ENCODE data around the gene MEIS1.
"Not testable (repeated sequence)": the region's sequence is repeated elsewhere in the genome, so short reads cannot be mapped to it uniquely, and the experiment has no call there.

Gene MEIS1

GRCh38 chr2:66434679-66435548 lies at the start of gene MEIS1:
TSS of gene MEIS1 (plus strand) at chr2:66435125. CDS start at chr2:66435857, 732 bp downstream.
- DNase-seq: peak; percentile 82

- DNase-seq: no peak
These were observed 47.7 kb upstream of the MEIS1 start for GRCh38 chr2:66387016-66387753.

- DNase-seq: peak; percentile 0
These were observed 45.2 kb upstream of the MEIS1 start for GRCh38 chr2:66389651-66390131.

GRCh38 chr2:66390152-66390551 lies 44.8 kb upstream of the MEIS1 start:
- DNase-seq: no peak

- DNase-seq: no peak
These were observed 44.1 kb upstream of the MEIS1 start for GRCh38 chr2:66390811-66391210.

GRCh38 chr2:66391240-66391639 lies 43.7 kb upstream of the MEIS1 start:
- DNase-seq: not testable (repeated sequence)

GRCh38 chr2:66405473-66405872 lies 29.5 kb upstream of the MEIS1 start:
- no peak for DNase-seq

GRCh38 chr2:66408905-66409304 lies 26.0 kb upstream of the MEIS1 start:
- DNase-seq: no peak

- no peak for DNase-seq
These were observed 22.1 kb upstream of the MEIS1 start for GRCh38 chr2:66412874-66413273.

GRCh38 chr2:66414896-66415295 lies 20.0 kb upstream of the MEIS1 start:
- DNase-seq: no peak

GRCh38 chr2:66418381-66418780 lies 16.5 kb upstream of the MEIS1 start:
- no peak for DNase-seq

GRCh38 chr2:66421612-66422011 lies 13.3 kb upstream of the MEIS1 start:
- no peak for DNase-seq

GRCh38 chr2:66423391-66424124 lies 11.4 kb upstream of the MEIS1 start:
- no peak for DNase-seq

- no peak for DNase-seq
These were observed 8.4 kb upstream of the MEIS1 start for GRCh38 chr2:66426244-66427111.

- DNase-seq: no peak
These were observed 7.6 kb upstream of the MEIS1 start for GRCh38 chr2:66427300-66427699.

- peak; percentile 50 for DNase-seq
These were observed 5.8 kb upstream of the MEIS1 start for GRCh38 chr2:66428986-66429612.

- DNase-seq: no peak
These were observed 5.0 kb upstream of the MEIS1 start for GRCh38 chr2:66429693-66430504.

GRCh38 chr2:66430505-66431273 lies 4.2 kb upstream of the MEIS1 start:
- no peak for DNase-seq

GRCh38 chr2:66431274-66431642 lies 3.7 kb upstream of the MEIS1 start:
- DNase-seq: no peak
